Memory B cell (primary cell): ENCODE measurements around the gene FCHSD2.
A peak's percentile ranks its signal among the peaks of the same experiment; 100 is the strongest.

Experiments used
- ATAC-seq: fragments of 150-1000 bp; cut with Tn5 transposase; 2 replicates; pipeline ENCODE4 v1.10.0; 2021; ENCODE audit warnings: low read depth, mild to moderate bottlenecking, moderate library complexity
- DNase-seq, 2 donors: peaks; one replicate each; pipeline ENCODE4 v3.0.0; 2022; ENCODE audit warnings: low spot score in 2 of 2
- H3K27ac Mint-ChIP-seq: one replicate; pipeline ENCODE4 v1.8.0; 2022; ENCODE audit warnings: mild to moderate bottlenecking, moderate library complexity, mixed read lengths
- H3K27me3 Mint-ChIP-seq: one replicate; pipeline ENCODE4 v1.8.0; 2022; ENCODE audit warnings: mixed read lengths
- H3K36me3 Mint-ChIP-seq: one replicate; pipeline ENCODE4 v1.8.0; 2022; ENCODE audit warnings: mild to moderate bottlenecking, mixed read lengths
- H3K4me1 Mint-ChIP-seq: one replicate; pipeline ENCODE4 v1.8.0; 2022; ENCODE audit warnings: mixed read lengths
- H3K4me3 Mint-ChIP-seq: one replicate; pipeline ENCODE4 v1.8.0; 2022; ENCODE audit warnings: mild to moderate bottlenecking, moderate library complexity, mixed read lengths
- H3K9me3 Mint-ChIP-seq: one replicate; pipeline ENCODE4 v1.8.0; 2022; ENCODE audit warnings: mixed read lengths

The FCHSD2 gene

GRCh38 chr11:72951193-72951592 lies 190.9 kb downstream of the FCHSD2 start:
- peaks cover 41% of the 10 kb centered on the region for H3K4me1 Mint-ChIP-seq
- ATAC-seq (no peak), DNase-seq (no peak)
- peaks cover 36% of the 10 kb centered on the region for H3K36me3 Mint-ChIP-seq
- peak overlapping the region; percentile 87 for H3K27ac Mint-ChIP-seq
- H3K9me3 Mint-ChIP-seq: peaks cover 1% of the 10 kb centered on the region
- no peak overlapping the region for H3K4me3 Mint-ChIP-seq
- no peaks in the 10 kb centered on the region for H3K27me3 Mint-ChIP-seq

DNA sequence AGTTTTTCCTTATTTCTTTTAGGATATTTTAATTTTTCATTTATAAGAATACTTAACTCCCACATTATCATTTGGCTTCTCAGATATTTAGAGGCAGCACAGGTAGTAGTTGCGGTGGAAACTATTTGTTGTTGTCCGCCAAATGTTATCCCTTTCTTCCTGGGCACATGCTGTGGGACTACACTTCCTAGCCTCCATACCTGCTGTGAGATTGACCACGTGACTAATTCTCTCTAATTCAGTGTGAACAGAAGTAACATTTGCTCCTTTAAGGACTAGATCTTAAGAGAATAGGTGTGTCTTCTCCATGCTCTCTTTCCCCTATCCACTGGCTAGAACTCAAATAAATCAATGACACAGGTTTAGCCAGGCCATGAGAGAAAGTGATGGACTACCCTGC lies 191.4 kb downstream of the FCHSD2 start:
- ATAC-seq (no peak), DNase-seq (no peak)
- no peak overlapping the region for H3K4me3 Mint-ChIP-seq
- H3K4me1 Mint-ChIP-seq: peaks cover 36% of the 10 kb centered on the region
- H3K27me3 Mint-ChIP-seq: no peaks in the 10 kb centered on the region
- peak overlapping the region; percentile 87 for H3K27ac Mint-ChIP-seq
- peaks cover 33% of the 10 kb centered on the region for H3K36me3 Mint-ChIP-seq
- peaks cover 1% of the 10 kb centered on the region for H3K9me3 Mint-ChIP-seq

DNA sequence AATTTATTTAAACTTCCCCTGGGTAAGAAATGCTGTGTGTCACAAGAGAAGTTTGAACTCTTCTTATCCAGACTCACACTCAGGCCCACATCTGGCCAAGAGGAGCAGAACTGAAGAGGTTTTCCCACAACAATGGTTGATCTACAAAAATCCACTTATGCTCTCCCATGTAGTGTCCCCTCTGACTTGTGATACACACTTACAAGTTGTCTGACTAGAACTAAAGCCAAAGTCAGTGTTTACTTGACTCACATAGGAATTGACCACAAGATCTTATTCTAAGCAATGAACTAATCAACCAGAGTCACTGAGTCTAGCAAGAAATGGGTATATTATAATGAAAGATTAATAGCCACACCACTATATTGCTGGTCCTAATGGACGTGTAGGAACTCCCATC lies 194.9 kb downstream of the FCHSD2 start:
- Mint-ChIP-seq H3K4me1 (peaks cover 19% of the 10 kb centered on the region), H3K9me3 (peaks cover 1% of the 10 kb centered on the region), H3K27me3 (no peaks in the 10 kb centered on the region), H3K4me3 (no peak overlapping the region), H3K27ac (no peak overlapping the region), H3K36me3 (peaks cover 25% of the 10 kb centered on the region)
- ATAC-seq (no peak), DNase-seq (no peak)

DNA sequence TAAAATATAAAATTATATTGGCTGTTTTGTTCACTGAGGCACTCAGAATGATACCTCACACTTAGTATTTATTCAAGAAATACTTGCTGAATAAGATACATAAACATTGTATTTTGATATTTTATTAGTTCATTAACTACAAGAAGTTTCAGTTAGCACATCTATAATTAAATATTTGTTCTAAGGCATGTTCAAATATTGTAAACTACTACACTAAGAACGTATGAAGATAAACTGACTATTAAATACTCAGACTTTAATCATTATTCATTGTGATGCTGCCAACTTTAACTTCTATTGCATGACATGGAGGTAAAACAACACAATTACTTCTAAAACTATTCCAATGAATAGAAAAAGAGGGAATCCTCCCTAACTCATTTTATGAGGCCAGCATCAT lies 198.5 kb downstream of the FCHSD2 start:
- no peak for DNase-seq
- H3K4me1 Mint-ChIP-seq: peaks cover 7% of the 10 kb centered on the region
- peaks cover 12% of the 10 kb centered on the region for H3K36me3 Mint-ChIP-seq
- no peak overlapping the region for H3K4me3 Mint-ChIP-seq
- no peaks in the 10 kb centered on the region for H3K9me3 Mint-ChIP-seq
- ATAC-seq: no peak
- no peaks in the 10 kb centered on the region for H3K27me3 Mint-ChIP-seq
- peak overlapping the region; percentile 64 for H3K27ac Mint-ChIP-seq

GRCh38 chr11:72940417-72940816 lies 201.7 kb downstream of the FCHSD2 start:
- H3K27ac Mint-ChIP-seq: no peak overlapping the region
- H3K4me3 Mint-ChIP-seq: no peak overlapping the region
- H3K36me3 Mint-ChIP-seq: peaks cover 13% of the 10 kb centered on the region
- H3K27me3 Mint-ChIP-seq: no peaks in the 10 kb centered on the region
- H3K9me3 Mint-ChIP-seq: no peaks in the 10 kb centered on the region
- no peak for ATAC-seq
- H3K4me1 Mint-ChIP-seq: peaks cover 17% of the 10 kb centered on the region
- DNase-seq: no peak

- peaks cover 15% of the 10 kb centered on the region for H3K36me3 Mint-ChIP-seq
- H3K4me3 Mint-ChIP-seq: no peak overlapping the region
- H3K4me1 Mint-ChIP-seq: peaks cover 14% of the 10 kb centered on the region
- H3K27ac Mint-ChIP-seq: peak overlapping the region; percentile 70
- ATAC-seq: no peak
- DNase-seq: no peak
- no peaks in the 10 kb centered on the region for H3K9me3 Mint-ChIP-seq
- no peaks in the 10 kb centered on the region for H3K27me3 Mint-ChIP-seq
Measured at GRCh38 chr11:72939031-72939430, 203.1 kb downstream of the FCHSD2 start.

GRCh38 chr11:72937439-72937838 lies 204.7 kb downstream of the FCHSD2 start:
- no peaks in the 10 kb centered on the region for H3K9me3 Mint-ChIP-seq
- no peaks in the 10 kb centered on the region for H3K27me3 Mint-ChIP-seq
- DNase-seq (no peak), ATAC-seq (no peak)
- peaks cover 12% of the 10 kb centered on the region for H3K36me3 Mint-ChIP-seq
- peak overlapping the region; percentile 17 for H3K27ac Mint-ChIP-seq
- H3K4me1 Mint-ChIP-seq: peaks cover 14% of the 10 kb centered on the region
- no peak overlapping the region for H3K4me3 Mint-ChIP-seq

GRCh38 chr11:72935700-72936099 lies 206.4 kb downstream of the FCHSD2 start:
- peak overlapping the region; percentile 82 for H3K27ac Mint-ChIP-seq
- peaks cover 14% of the 10 kb centered on the region for H3K4me1 Mint-ChIP-seq
- no peaks in the 10 kb centered on the region for H3K27me3 Mint-ChIP-seq
- ATAC-seq (no peak), DNase-seq (no peak)
- peaks cover 12% of the 10 kb centered on the region for H3K36me3 Mint-ChIP-seq
- no peak overlapping the region for H3K4me3 Mint-ChIP-seq
- H3K9me3 Mint-ChIP-seq: no peaks in the 10 kb centered on the region

GRCh38 chr11:72932132-72932570 lies 210.0 kb downstream of the FCHSD2 start:
- H3K27me3 Mint-ChIP-seq: no peaks in the 10 kb centered on the region
- ATAC-seq (no peak), DNase-seq (no peak)
- peaks cover 18% of the 10 kb centered on the region for H3K4me1 Mint-ChIP-seq
- peaks cover 12% of the 10 kb centered on the region for H3K36me3 Mint-ChIP-seq
- H3K27ac Mint-ChIP-seq: no peak overlapping the region
- H3K9me3 Mint-ChIP-seq: no peaks in the 10 kb centered on the region
- no peak overlapping the region for H3K4me3 Mint-ChIP-seq

- no peaks in the 10 kb centered on the region for H3K9me3 Mint-ChIP-seq
- DNase-seq (no peak), ATAC-seq (no peak)
- peaks cover 20% of the 10 kb centered on the region for H3K4me1 Mint-ChIP-seq
- peak overlapping the region; percentile 26 for H3K27ac Mint-ChIP-seq
- H3K4me3 Mint-ChIP-seq: no peak overlapping the region
- H3K36me3 Mint-ChIP-seq: peaks cover 22% of the 10 kb centered on the region
- H3K27me3 Mint-ChIP-seq: no peaks in the 10 kb centered on the region
Measured at GRCh38 chr11:72930008-72930407, 212.1 kb downstream of the FCHSD2 start.

- no peak overlapping the region for H3K4me3 Mint-ChIP-seq
- DNase-seq (no peak), ATAC-seq (no peak)
- peaks cover 20% of the 10 kb centered on the region for H3K36me3 Mint-ChIP-seq
- H3K27ac Mint-ChIP-seq: no peak overlapping the region
- peaks cover 22% of the 10 kb centered on the region for H3K4me1 Mint-ChIP-seq
- H3K9me3 Mint-ChIP-seq: no peaks in the 10 kb centered on the region
- H3K27me3 Mint-ChIP-seq: no peaks in the 10 kb centered on the region
Measured at GRCh38 chr11:72929256-72929655, 212.9 kb downstream of the FCHSD2 start.

DNA sequence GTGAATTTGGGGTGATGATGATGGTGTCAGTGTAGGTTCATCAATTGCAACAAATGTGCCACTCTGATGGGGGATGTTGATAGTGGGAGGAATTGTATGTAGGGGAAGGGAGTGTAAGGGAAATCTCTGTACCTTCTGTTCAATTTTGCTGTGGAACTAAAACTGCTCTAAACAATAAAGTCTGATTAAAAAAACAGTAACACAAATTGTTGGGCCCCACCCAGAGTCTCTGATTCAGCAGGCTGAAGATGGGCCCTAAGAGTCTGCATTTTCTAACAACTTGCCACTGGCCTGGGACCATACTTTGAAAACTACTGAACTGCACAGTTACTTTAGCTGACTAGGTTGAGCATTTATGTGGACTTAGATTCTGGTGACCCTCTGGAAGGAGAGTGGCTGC lies 214.7 kb downstream of the FCHSD2 start:
- H3K4me1 Mint-ChIP-seq: peaks cover 22% of the 10 kb centered on the region
- ATAC-seq (no peak), DNase-seq (no peak)
- peaks cover 21% of the 10 kb centered on the region for H3K36me3 Mint-ChIP-seq
- H3K9me3 Mint-ChIP-seq: no peaks in the 10 kb centered on the region
- no peaks in the 10 kb centered on the region for H3K27me3 Mint-ChIP-seq
- H3K27ac Mint-ChIP-seq: peak overlapping the region; percentile 82
- no peak overlapping the region for H3K4me3 Mint-ChIP-seq

GRCh38 chr11:72926076-72926475 lies 216.0 kb downstream of the FCHSD2 start:
- Mint-ChIP-seq H3K36me3 (peaks cover 28% of the 10 kb centered on the region), H3K4me1 (peaks cover 26% of the 10 kb centered on the region), H3K4me3 (no peak overlapping the region), H3K27me3 (no peaks in the 10 kb centered on the region), H3K9me3 (no peaks in the 10 kb centered on the region), H3K27ac (peak overlapping the region; percentile 82)
- DNase-seq: no peak
- ATAC-seq: no peak

- H3K36me3 Mint-ChIP-seq: peaks cover 28% of the 10 kb centered on the region
- ATAC-seq (no peak), DNase-seq (no peak)
- no peaks in the 10 kb centered on the region for H3K9me3 Mint-ChIP-seq
- peaks cover 26% of the 10 kb centered on the region for H3K4me1 Mint-ChIP-seq
- H3K4me3 Mint-ChIP-seq: no peak overlapping the region
- H3K27me3 Mint-ChIP-seq: no peaks in the 10 kb centered on the region
- H3K27ac Mint-ChIP-seq: peak overlapping the region; percentile 82
Measured at GRCh38 chr11:72925656-72926055, 216.5 kb downstream of the FCHSD2 start.

DNA sequence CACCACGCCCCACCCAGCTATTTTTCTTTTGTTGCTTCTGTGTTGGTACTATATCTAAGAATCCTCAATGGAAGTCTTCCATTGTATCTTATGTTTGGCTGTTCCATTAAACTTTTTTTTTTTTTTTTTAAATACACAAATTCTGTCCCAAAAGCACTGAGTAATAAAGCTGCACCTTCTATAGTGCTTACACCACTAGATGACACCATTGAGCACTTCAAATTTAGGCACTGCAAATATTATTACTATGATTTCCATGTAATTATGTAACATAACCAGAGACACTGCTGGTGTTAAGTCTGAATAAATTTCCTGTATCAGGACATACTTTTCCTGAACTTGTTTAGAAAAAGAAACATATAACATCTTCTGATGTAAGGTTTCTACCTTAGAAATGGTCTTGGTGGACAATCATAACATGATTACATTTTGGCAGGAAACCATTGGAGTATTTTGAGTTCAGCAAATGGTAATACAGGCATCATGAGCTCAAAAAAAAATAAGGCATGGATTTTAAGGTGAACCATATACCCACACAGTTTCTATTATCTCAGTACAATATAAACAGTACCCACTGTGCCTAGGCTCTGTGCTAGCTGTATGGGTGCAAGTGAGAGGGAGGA lies 217.4 kb downstream of the FCHSD2 start:
- Mint-ChIP-seq H3K27ac (peak overlapping the region; percentile 82), H3K4me1 (peaks cover 26% of the 10 kb centered on the region), H3K27me3 (no peaks in the 10 kb centered on the region), H3K36me3 (peaks cover 26% of the 10 kb centered on the region), H3K4me3 (no peak overlapping the region), H3K9me3 (no peaks in the 10 kb centered on the region)
- ATAC-seq (peak; percentile 54), DNase-seq (peak in 1 of 2 donors; percentile 27)
